ENCODE data around the gene HYAL3. TPM values are rescaled to one million over a fixed set of nuclear protein-coding genes. Genes with fewer than 3 reads are reported as not detected.

The HYAL3 gene
- total RNA-seq, 2 donors from 2014 or later, result 2.5 to 4.2 TPM

- H3K9me3 ChIP-seq, result no peaks in the 10 kb centered on the region
- H3K27ac ChIP-seq, result peak overlapping the region; percentile 22
- H3K36me3 ChIP-seq, result no peaks in the 10 kb centered on the region
- no peak for DNase-seq
- peaks cover 15% of the 10 kb centered on the region for H3K4me1 ChIP-seq
- intact Hi-C loops (cut with DNase I), result no loop called here
- peak overlapping the region; percentile 4 for H3K4me3 ChIP-seq
- TF ChIP-seq CTCF (IDR thresholded peaks at IDR 0.05), result no peak
- H3K9ac ChIP-seq (ENCODE audit: low read depth in 2 of 2, low read length in 2 of 2), result peak overlapping the region in 1 of 2 donors; percentile 52
- no peaks in the 10 kb centered on the region for H3K27me3 ChIP-seq
Measured at GRCh38 chr3:50302095-50303012, 3.1 kb upstream of the HYAL3 start.

- H3K4me3 ChIP-seq, result peak overlapping the region; percentile 47
- H3K27ac ChIP-seq, result peak overlapping the region; percentile 91
- DNase-seq, result no peak
- TF ChIP-seq CTCF (IDR thresholded peaks at IDR 0.05), result no peak
- H3K4me1 ChIP-seq, result peaks cover 15% of the 10 kb centered on the region
- peak overlapping the region; percentile 28 to 89 for H3K9ac ChIP-seq (ENCODE audit: low read depth in 2 of 2, low read length in 2 of 2)
- intact Hi-C loops (cut with DNase I), result no loop called here
- H3K36me3 ChIP-seq, result no peaks in the 10 kb centered on the region
- no peaks in the 10 kb centered on the region for H3K27me3 ChIP-seq
- H3K9me3 ChIP-seq, result no peaks in the 10 kb centered on the region
Measured at GRCh38 chr3:50300681-50301254, 1.6 kb upstream of the HYAL3 start.

GRCh38 chr3:50299929-50300680, 900 bp upstream of the HYAL3 start:
- Histone ChIP-seq H3K4me1 (peaks cover 15% of the 10 kb centered on the region), H3K9me3 (no peaks in the 10 kb centered on the region), H3K27ac (peak overlapping the region; percentile 91), H3K27me3 (no peaks in the 10 kb centered on the region), H3K36me3 (no peaks in the 10 kb centered on the region), H3K9ac (ENCODE audit: low read depth in 2 of 2, low read length in 2 of 2) (peak overlapping the region; percentile 28 to 89), H3K4me3 (peak overlapping the region; percentile 47)
- TF ChIP-seq CTCF (IDR thresholded peaks at IDR 0.05), result no peak
- intact Hi-C loops (cut with DNase I), result no loop called here
- DNase-seq, result peak; percentile 36

GRCh38 chr3:50299638-50299928, 378 bp upstream of the HYAL3 start:
- Histone ChIP-seq H3K9me3 (no peaks in the 10 kb centered on the region), H3K36me3 (no peaks in the 10 kb centered on the region), H3K4me1 (peaks cover 15% of the 10 kb centered on the region), H3K27ac (peak overlapping the region; percentile 91), H3K9ac (ENCODE audit: low read depth in 2 of 2, low read length in 2 of 2) (peak overlapping the region; percentile 5 to 89), H3K4me3 (peak overlapping the region; percentile 47), H3K27me3 (no peaks in the 10 kb centered on the region)
- DNase-seq, result no peak
- TF ChIP-seq CTCF (IDR thresholded peaks at IDR 0.05), result no peak
- intact Hi-C loops (cut with DNase I), result no loop called here

GRCh38 chr3:50297896-50298725, 1.1 kb downstream of the HYAL3 start:
- TF ChIP-seq CTCF (IDR thresholded peaks at IDR 0.05), result no peak
- peak overlapping the region; percentile 47 for H3K4me3 ChIP-seq
- H3K9ac ChIP-seq (ENCODE audit: low read depth in 2 of 2, low read length in 2 of 2), result peak overlapping the region; percentile 91 to 97
- no peaks in the 10 kb centered on the region for H3K36me3 ChIP-seq
- DNase-seq, result peak; percentile 37
- peaks cover 15% of the 10 kb centered on the region for H3K4me1 ChIP-seq
- H3K27ac ChIP-seq, result peak overlapping the region; percentile 88
- intact Hi-C loops (cut with DNase I), result no loop called here
- H3K9me3 ChIP-seq, result no peaks in the 10 kb centered on the region
- no peaks in the 10 kb centered on the region for H3K27me3 ChIP-seq

All from colonic mucosa (tissue), 4 donors.